GM04503 (cell line): Measurements from ENCODE around the gene PXK.
"Not testable (repeated sequence)": the region's sequence is repeated elsewhere in the genome, so short reads cannot be mapped to it uniquely, and the experiment has no call there.

Experiments used
- DNase-seq: peaks from one replicate; pipeline ENCODE4 v3.0.0-alpha.2; 2012; ENCODE audit warnings: low read depth

PXK gene

DNA sequence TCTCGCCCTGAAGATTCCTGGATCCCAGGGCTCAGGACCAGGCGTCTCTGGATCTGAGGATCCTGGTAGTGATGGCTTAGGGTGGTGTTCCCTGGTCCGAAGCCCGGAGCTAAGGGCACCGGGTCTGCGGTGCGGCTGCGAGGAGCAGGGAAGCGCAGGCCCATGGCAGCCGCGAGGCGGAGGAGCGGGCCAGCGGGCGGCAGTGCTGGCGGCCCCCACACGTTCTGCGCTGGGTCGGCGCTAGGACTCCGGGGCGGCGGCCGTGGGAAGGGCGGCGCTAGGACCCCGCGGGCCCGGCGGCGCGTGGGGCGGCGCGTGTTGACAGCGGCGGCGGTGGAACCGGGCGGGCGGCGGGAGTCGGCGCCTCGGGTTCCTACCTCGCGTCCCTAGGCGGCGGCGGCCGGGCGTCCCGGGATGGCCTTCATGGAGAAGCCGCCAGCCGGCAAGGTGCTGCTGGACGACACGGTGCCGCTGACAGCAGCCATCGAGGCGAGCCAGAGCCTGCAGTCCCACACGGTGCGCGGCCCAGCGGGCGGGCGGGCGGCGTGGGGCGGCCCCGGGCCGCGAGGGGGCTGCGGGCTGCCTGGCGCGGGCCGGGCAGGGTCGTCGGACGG is at the start of gene PXK:
Gene PXK (plus strand): TSS at position 318 of the 614 bp plus-strand sequence. CDS start 97 bp downstream, at position 415.
- no peak for DNase-seq

DNA sequence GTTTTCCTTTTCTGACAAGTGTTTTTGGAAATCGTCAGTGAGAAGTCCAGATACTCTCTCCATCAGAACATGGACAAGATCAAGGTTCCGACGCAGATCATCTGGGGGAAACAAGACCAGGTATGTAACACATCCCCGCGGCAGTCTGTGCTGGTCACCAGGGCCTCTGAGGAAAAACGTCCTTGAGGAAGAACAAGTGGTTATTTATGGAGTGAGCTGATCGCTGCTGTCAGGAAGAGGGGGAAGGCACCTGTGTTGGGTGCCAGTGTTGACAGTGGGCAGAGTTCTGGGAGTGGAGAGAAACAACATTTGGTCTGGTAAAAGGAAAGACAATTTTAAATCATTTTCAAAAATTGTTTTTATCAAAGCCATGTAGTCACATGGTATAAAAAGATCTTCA is 47.4 kb upstream of the PXK start:
- no peak for DNase-seq

DNA sequence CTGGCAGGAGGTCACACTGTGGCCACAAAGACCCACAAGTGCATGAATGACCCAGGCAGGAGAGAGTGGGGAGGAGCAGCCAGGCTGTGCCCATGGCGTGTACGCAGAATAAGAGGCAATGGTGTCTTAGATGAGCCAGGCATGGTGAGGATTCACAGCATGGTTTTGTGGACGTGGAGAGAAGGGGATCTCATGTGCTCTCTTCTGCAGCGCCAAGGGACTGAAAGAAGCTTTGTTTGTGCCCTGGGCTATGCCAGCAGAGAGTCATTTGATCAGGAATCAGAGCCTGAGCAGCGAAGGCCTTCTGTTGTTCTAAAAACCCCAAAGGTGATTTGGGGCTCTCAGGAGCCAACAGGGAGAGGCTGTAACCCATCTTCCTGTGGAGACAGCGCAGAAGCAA is 45.3 kb upstream of the PXK start:
- no peak for DNase-seq

DNA sequence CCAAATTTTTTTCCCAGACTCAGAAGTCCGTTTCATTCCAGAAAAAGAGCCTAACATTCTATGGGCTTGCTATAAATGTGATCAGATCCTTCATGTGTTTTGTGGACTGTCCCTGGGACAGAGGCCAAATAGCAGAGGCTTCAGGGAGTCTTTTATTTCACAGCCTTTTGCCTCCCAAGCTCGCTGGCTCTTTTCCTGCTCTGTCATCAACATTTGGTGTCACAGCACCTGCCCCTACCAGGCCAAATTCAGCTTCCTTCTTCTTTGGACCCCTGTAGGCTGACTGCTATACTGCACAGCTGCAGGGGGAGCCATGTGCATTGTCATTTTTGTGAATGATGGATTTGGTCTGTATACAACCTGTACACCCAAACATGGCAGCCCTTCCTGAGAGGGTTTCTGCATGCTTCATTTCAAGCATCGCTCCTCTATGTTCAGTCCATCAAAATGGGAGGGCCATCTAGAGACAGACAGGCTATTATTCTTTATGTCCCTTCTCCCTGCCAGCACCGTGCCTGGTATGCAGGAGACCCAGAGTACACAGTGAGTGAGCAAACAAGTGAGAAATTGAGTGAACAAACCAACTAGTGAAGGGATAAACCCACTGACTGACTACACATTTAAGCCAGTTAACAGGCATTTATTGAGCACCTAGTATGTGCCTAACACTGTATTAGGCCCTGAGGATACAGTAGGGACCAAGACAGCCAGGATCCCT is 44.5 kb upstream of the PXK start:
- DNase-seq: no peak

DNA sequence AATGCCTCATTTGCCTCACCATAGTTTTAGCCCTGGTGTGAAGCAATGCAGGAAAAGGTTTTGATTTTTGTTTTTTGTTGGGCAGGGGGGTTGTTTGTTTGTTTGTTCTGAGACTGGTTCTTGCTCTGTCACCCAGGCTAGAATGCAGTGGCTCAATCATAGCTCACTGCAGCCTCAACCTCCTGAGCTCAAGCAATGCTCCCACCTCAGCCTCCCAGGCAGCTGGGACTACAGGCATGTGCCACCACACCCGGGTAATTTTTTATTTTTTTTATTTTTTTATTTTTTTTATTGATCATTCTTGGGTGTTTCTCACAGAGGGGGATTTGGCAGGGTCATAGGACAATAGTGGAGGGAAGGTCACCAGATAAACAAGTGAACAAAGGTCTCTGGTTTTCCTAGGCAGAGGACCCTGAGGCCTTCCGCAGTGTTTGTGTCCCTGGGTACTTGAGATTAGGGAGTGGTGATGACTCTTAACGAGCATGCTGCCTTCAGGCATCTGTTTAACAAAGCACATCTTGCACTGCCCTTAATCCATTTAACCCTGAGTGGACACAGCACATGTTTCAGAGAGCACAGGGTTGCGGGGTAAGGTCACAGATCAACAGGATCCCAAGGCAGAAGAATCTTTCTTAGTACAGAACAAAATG is 43.6 kb upstream of the PXK start:
- not testable (repeated sequence) for DNase-seq

DNA sequence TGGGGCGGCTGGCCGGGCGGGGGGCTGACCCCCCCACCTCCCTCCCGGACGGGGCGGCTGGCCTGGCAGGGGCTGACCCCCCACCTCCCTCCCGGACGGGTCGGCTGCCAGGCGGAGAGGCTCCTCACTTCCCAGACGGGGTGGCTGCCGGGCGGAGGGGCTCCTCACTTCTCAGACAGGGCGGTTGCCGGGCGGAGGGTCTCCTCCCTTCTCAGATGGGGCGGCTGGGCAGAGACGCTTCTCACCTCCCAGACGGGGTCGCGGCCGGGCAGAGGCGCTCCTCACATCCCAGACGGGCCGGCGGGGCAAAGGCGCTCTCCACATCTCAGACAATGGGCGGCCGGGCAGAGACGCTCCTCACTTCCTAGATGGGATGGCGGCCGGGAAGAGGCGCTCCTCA is 42.2 kb upstream of the PXK start:
- DNase-seq: not testable (repeated sequence)

DNA sequence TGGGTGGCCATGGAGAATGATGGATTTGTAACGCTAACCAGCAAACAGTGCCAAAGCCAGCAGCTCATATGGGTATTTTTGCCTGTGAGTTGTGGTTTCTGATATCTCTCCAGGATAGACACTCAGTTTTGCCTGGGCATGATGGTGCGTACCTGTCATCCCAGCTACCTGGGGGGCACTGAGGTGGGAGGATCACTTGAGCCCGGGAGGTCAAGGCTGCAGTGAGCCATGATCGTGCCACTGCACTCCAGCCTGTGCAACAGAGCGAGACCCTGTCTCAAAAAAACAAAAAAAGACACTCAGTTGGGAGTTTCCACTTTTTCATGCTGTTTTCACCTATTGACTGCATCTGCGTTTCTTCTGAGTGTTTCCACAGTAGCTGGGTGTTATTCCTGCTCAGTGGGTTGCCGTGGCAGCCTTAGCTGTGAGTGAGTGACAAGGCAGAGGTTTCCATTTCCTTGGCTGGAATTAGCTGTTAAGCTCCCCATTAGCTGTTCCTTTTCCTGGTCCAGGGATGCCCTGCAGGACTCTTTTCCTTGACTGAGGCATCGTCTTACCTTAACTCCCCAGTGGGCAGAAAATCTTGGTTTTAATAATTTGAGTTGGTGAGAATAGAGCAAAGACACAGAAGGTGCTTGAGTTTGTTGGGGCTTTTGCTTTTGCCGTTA is 40.9 kb upstream of the PXK start:
- no peak for DNase-seq

DNA sequence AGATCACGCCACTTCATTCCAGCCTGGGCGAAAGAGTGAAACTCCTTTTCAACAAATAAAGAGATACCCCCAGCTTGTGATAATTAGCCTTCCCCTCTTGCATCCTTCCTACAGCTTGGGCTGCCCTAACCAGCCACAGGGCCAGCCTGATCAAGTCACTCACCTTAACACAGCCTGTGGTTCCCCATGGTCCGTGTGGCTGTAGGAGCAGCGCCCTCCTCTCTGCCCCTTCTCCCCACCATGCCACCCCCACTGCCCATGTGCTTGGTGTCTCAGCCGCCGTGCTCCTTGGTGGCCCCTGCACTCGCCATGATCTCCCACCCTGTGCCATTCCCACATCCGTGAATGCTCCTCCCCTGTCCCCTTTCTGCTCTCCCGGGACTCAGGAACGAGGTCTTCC is 39.8 kb upstream of the PXK start:
- DNase-seq: no peak

DNA sequence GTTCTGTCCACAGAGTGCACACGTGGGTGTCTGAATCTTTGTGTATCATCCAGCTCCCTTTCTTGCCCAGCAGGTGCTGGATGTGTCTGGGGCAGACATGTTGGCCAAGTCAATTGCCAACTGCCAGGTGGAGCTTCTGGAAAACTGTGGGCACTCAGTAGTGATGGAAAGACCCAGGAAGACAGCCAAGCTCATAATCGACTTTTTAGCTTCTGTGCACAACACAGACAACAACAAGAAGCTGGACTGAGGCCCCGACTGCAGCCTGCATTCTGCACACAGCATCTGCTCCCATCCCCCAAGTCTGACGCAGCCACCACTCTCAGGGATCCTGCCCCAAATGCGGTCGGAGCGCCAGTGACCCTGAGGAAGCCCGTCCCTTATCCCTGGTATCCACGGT is 39.2 kb upstream of the PXK start:
- DNase-seq: no peak

DNA sequence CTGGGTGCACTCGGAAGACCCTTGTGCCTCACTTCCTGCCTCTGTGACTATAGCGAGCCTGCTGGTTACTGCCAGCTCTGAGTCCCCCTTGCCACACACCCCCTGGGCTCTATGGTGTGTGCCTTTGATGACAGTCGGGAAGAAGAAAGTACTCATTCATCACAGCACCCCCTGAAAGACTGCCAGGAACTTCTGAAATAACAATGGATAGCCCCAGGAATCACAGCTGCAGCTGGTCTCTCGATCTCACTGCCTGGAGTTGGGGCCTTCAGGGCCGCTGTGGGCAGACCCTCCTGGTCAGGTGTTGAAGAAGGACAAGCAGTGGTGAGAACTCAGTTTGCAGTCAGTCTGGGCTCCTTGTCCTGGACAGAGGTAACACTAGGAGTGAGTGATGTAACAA is 36.4 kb upstream of the PXK start:
- no peak for DNase-seq

DNA sequence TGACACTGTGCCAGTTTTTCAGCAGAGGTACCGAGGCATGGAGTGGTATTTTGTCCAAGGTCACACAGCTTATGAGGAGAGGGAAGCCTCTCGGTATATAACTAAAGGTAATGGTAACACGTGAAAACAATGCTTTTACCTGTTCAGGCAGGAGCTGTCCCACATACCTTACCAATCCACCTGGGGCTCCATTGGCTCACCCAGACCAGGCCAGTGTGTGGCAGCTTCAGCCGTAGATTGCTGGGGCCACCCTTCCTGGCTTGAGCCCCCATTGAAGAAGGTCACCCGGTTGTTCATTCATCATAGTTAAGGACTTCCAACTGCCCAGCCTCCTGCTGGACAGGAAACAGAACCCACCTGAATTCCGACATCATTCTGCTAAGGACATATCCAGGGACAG is 35.8 kb upstream of the PXK start:
- no peak for DNase-seq

DNA sequence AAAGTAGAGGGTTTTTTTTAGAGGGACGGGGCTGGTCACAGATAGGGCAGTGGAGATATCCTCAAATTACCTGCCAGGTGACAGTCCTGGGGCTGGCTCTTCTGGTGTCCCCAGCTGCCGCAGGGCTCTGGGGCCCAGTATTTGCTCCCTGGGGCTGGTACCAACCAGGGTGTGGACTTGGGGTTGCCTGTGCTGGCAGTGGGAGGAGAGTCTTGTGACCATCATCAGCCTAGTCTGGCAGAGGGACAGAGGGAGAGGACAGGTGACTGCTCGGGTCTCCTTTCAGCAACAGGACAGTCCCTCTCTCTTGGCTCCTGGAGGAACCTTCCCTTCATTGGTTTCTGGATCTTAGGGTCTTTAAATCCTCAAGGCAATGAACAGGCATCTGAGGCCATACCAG is 34.5 kb upstream of the PXK start:
- DNase-seq: no peak

DNA sequence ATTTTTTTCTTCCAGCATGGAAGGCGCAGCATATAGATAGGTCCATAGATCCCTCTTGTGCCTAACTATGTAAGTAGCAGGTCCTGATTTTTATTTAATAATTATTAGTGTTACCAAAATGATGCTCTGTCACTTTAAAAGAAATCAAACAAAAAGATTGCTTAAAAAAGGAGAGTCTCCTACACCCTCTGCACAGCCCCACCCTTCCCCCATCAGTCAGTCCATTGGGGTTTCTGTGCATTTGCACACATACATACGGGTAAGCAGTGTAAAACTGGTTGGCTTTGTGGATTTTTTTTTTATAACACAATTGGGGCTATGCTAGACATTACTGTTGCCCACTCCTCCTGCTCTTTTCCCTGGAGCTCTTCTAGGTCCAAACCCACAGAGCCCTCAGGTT is 33.6 kb upstream of the PXK start:
- no peak for DNase-seq

DNA sequence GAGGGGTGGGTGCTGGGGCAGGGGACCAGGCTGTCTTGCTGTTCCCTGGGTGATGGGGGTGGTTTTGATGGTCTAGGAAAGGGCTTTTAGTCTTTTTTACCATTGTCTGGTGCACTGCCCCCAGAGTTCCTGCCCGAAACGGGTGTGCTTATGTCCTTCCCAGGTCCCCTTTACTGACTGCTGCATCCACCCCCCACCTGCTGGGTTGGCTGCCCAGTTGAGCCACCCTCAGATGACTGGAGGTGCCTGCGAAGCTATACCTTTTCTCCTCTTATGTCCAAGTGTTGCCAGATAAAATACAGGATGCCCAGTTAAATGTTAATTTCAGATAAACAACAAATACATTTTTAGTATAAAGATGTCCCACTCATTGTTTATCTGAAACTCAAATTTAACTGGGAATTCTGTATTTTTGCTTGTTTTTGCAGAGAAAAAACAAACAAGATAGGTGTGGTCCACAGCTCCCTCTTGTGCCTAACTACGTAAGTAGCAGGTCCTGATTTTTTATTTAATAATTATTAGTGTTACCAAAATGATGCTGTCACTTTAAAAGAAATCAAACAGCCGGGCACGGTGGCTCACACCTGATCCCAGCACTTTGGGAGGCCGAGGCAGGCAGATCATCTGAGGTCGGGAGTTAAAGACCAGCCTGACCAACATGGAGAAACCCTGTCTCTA is 32.7 kb upstream of the PXK start:
- no peak for DNase-seq

DNA sequence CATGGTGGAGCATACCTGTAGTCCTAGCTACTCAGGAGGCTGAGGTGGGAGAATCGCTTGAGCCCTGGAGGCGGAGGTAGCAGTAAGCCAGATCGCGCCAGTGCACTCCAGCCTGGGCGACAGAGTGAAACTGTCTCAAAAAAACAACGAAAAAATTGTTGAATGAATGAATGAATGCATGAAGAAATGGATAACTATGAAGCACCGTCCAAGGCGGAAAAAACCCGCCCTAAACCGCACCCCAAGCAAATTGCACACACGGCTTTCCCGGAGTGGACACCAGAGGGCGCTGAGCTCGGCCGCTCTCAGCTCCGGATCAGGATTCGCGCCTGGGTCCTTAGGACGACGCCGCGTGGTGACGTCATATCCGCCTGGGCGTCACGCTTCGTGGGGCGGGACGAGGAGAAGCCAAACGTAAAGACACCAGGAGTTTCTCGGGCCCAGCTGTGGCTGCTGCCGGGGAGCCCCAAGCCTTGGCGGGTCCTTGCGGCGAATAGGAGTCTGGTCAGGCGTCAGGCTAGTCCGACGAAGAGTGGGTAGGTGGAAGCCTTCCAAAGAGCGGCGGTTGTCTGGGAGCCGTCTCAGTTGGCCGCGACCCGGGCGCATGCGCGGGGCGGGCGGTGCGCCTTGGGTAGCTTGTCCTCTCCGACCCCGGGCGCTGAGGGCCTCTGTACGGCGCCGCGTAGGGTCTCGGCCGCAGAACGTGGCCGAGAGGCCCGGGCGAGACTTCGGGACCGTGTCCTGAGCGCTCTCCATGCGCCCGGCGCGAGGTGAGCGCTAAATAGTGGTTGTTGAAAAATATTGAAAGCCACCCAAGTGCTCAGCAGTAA is 26.6 kb upstream of the PXK start, which contains the start of the genes HTD2 and RPP14:
Gene HTD2 (plus strand): TSS at position 639 of the 830 bp plus-strand sequence. CDS start 11,094 bp downstream, outside the sequence.
Gene RPP14 (plus strand): TSS at position 364 of the 830 bp plus-strand sequence. CDS start 4,085 bp downstream, outside the sequence.
- DNase-seq: peak; percentile 76

DNA sequence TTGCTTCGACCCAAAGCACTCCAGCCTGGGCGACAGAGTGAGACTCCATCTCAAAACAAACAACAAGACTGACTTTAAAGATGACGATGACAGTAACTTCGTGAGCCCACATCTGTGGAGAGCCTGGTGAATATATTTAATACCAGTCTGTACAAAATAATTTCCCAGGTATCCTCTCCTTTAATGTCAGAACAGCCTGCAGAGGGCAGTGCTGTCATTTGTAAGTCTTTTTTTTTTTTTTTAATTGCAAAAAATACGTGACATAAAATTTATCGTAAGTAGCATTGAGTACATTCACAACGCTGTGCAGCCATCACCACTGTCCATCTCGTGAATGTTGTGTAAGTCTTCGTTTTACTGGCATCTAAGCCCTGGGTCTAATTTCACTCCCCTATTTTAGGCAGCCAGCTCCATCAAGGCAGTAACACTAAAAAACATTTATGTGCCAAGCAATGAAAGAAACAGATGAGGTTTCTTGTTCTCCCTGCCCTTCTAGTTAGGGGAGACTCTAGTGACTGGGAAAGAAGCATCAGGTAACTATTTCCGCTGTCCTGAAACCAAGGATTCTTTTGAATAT is 25.0 kb upstream of the PXK start:
- no peak for DNase-seq

DNA sequence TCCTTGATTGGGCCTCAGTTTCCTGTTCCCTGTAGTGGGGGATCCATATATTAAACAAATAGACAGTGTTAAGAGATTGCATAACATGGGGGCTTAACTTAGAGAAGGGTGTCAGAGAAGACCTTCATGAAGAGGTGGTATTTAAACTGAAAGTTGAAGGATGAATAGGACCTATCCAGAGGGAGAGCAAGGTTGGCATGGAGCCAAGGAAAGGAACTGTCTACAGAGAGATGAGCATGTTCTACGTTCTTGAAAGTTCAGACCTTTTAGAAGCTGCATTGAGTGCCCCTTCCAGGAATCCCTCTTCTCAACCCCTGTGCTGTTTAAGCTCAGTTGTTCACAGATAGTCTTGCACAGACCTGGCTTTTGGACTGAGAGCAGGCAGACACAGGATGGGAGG is 24.0 kb upstream of the PXK start:
- DNase-seq: no peak

DNA sequence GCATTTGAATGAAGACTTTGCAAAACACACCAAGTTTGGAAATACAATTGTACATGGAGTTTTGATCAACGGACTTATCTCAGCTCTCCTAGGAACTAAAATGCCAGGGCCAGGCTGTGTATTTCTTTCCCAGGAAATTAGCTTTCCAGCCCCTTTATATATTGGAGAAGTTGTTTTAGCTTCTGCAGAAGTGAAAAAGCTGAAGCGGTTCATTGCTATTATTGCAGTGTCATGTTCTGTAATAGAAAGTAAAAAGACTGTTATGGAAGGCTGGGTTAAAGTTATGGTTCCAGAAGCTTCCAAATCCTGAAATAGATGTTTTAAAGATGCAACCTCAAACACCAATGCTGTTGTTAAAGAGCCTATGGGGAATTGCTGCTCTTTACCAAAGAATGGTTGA is 14.9 kb upstream of the PXK start:
- DNase-seq: no peak

DNA sequence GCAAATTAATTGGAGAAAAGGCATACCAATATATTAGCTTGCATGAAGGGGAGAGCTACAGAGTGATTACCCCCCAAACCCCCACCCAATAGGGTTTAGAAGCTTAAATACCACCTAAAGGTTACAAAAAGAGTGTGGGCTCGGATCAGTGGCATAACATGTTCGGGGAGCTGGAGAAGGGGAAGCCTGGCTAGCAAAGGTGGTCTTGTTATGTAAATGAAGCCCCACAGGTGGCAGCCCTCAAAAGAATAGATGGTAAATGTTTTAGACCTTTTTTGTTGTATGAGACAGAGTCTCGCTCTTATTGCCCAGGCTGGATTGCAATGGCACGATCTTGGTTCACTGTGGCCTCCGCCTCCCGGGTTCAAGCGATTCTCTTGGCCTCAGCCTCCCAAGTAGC is 10.9 kb upstream of the PXK start:
- no peak for DNase-seq

DNA sequence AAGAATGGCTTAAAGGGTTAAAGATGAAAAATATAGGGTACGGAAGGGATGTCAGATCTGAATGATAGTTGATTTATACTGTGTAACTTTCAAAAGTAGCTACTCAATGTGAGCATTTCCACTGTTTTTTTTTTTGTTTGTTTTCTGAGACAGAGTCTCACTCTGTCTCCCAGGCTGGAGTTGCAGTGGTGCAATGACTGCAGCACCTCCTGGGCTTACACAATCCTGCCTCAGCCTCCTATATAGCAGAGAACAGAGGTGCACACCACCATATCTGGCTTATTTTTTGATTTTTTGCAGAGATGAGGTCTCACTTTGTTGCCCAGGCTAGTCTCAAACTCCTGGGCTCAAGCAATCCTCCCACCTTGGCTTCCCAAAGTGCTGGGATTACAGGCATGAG is 9.9 kb upstream of the PXK start:
- no peak for DNase-seq
